NCI-H2227 treated with DMSO at 0.1 percent for 48 hours (cell line): ENCODE results near the gene CCDC183.
"Not testable (repeated sequence)": the region's sequence is repeated elsewhere in the genome, so short reads cannot be mapped to it uniquely, and the experiment has no call there.

Source experiments
- DNase-seq: peaks from one replicate; lab custom pipeline; 2025; lab: John Stamatoyannopoulos, UW

The CCDC183 gene

DNA sequence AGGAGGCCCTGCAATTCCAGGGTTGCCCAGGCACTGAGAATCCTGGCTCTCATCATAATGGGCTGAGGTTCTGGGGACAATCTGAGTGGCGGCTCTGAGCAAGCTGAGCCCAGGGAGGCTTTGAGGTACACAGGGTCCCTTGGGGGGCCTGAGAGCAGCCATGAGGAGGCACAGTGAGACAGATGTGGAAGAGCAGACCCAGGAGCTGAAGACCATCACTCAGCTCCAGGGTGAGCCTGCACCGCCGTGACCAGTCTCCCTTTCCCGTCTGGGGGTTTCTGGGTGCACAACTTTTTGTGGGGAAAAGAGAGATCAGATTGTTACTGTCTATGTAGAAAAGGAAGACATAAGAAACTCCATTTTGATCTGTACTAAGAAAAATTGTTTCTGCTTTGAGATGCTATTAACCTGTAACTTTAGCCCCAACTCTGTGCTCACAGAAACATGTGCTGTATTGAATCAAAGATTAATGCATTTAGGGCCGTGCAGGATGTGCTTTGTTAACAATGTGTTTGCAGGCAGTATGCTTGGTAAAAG is at the start of gene CCDC183:
TSS of gene CCDC183 (plus strand) at position 101 of the 537 bp plus-strand sequence. CDS start at position 161, 60 bp downstream.
- DNase-seq, result no peak

DNA sequence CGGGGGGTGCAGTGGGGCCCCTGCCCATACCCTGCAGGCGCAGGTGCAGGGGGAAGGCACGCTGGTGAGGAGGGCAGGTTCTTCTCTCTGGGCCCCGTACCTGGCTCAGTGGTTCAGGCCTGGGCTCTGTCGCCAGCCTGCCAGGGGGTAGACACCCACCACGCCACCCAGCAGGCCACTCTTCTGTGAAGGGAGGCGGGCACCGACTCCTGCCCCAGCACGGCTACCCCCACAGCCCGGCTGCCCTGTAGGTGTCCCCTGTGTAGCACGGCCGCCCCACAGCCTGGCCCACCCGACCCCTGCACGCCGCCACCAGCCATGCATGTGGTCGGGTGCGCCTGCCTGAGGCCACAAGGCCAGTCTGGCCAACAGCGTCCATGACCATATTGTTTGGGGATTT is 49.5 kb upstream of the CCDC183 start:
- no peak for DNase-seq

DNA sequence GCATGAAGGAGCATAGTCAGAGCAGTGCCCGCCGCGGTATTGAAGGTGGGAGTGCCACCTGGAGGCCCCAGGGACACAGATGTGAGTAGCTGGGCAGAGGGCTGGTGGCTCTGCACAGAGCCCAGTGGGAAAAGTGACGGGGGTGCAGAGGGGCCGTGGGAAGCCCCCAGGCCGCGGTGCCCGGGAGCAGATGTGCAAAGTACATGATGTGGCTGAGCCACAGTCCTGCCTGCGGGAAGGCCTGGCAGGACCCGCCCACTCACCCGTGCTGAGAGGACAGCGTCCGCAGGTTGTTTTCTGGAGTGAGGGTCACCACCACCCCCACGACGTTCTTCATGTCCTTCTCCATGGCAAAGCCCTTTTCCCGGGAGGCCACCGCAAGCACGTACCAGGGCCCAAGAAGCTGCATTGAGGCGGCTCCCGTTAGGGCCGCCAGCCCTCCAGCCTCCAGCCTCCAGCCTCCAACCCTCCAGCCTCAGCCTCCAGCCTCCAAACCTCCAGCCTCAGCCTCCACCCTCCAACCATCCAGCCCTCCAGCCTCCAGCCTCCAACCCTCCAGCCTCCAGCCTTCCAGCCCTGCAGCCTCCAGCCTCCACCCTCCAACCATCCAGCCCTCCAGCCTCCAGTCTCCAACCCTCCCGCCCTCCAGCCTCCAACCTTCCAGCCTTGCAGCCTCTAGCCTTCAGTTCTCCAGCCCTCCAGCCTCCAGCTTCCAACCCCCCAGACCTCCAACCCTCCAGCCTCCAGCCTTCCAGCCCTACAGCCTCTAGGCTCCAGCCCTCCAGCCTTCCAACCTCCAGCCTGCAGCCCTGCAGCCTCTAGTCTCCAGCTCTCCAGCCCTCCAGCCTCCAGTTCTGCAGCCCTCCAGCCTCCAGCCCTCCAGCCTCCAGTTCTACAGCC is 48.7 kb upstream of the CCDC183 start:
- no peak for DNase-seq

DNA sequence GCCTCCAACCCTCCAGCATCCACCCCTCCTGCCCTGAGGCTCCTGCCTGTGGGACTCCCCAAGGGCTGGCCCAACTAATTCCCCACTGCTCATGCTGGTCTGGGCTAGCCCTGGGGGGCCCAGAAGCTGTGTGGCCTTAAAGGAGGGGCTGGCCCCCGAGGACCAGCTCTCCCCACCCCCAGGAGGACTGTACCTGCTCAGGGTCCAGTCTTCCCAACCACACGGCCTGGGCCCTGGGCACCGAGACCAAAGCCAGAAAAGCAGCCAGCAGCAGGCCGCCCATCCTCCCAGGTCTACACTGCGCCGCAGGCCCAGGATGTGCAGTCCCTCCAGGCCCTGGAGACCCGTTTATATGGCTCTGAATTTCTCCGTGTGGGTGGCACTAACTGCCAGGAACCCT is 47.9 kb upstream of the CCDC183 start, which contains the start of gene LCN6:
TSS of gene LCN6 (minus strand) at position 325 of the 400 bp plus-strand sequence. CDS start at position 283, 42 bp downstream.
- DNase-seq, result no peak

DNA sequence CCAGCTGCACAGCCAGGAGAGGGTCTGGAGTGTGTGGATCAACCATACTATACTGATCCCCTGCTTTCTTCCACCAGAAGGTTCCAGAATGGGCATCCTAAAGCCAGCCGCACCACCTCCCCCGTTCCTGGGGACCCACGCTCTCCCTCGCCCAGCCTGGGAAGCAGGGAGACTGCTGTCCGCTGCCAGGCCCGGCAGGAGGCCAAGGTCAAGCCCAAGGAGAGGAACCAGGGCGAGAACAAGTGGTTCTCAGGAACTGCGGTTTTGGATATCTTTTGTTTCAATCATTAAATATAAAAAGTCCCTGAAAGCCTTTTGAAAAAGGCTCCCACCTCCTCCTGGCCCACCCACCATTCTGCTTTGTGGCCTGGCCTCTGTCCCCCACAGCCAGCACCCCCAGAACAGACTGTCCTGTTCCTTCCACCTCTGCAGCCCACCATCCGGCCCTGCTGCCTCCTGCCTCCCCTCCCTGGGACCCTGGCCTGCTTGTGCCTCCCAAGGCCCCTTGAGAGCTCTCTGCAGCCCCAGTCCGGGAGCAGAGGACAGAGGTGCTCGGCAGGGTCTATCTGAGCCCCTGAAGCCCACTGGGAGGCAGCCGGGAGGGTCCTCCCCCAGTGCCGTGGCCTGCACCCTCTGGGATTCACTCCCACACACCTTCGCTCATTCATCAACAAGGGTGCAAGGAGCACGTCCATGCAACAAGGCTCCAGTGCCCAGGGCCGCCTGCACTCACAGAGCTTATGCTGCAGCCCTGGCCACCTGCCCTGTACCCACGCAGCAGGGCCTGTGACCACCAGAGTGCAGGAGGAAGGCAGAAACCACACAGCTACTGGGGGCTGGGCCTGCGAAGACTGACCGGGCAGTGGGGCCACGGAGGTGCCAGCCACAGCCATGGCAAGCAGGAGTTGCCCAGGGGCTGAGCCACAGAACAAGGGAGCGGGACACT is 47.2 kb upstream of the CCDC183 start:
- no peak for DNase-seq

DNA sequence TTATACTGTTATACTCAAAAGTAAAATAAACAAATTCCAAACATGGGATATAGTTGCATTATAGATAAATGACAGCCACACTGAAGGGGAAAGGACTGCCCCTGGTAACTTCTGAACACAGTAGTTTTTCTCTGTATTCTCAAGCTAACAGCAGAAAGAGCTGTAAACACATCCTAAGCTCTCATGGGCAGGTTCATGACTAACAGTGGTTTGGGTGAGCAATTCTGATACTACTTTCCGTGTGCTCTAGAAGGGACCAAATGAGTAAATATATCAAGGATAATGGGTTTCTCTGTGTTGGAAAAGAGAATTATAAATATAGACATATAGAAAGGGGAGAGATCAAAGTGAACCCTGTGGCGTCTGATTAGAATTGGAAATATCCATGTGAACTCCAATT is 45.6 kb upstream of the CCDC183 start:
- DNase-seq, result no peak

DNA sequence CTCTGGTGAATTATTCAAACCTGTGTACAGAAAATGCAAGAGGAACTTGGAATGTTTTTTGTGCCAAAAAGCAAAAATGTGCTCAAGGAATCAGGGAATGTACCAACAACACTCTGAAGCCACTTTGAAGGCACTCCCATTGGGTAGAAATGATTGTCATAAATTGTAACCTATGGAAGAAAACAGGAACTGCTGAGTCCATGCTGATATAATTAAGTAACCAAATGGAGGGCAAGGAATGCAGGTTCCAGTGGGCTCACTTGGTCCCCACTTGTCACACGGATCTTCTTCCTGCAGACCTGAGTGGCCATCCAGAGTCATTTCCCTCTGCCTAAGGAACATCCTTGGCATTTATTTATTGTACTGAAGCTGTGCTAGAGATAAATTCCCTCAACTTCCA is 44.9 kb upstream of the CCDC183 start:
- no peak for DNase-seq

DNA sequence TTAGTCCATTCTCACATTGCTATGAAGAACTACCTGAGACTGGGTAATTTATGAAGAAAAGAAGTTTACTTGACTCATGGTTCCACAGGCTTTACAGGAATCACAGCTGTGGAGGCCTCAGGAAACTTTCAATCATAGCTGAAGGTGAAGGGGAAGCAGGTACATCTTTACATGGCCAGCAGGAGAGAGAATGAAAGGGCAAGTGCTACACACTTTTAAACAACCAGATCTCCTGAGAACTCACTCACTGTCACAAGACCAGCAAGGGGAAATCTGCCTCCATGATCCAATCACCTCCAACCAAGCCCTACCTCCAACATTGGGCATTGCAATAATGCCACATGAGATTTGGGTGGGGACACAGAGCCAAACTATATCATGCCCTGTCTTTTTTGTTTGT is 44.3 kb upstream of the CCDC183 start:
- DNase-seq, result no peak

DNA sequence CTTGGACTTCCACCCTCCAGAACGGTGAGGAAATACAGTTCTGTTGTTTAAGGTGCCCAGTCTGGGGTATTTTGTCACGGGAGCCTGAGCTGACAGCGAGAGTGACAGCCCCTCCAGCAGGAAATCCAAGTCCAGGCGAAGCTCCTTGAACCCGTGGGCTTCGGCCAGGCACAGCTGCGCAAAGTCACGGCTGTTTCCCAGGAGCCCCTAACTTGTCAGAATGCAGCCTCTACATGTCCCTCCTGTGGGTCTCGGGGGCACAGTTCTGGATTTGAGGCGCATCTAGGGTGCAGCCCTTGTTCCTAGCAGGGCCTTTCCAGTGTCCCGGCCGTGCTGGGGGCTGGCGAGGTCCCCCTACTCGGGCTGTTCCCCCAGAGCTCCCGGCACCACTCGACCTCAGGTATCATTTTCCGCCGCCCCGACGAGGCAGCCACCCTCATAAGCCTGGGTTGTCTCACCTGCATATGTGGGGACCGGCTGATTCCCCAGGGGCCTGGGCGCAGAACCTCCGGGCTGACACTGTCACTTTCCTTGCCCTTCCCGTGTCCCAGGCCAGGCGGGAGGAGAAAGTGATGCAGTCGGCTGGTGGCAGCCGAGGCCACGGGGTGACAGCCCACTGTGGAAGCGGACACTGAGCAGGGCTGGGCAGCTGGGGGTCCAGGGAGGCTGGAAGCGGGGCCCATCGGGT is 42.6 kb upstream of the CCDC183 start:
- no peak for DNase-seq

DNA sequence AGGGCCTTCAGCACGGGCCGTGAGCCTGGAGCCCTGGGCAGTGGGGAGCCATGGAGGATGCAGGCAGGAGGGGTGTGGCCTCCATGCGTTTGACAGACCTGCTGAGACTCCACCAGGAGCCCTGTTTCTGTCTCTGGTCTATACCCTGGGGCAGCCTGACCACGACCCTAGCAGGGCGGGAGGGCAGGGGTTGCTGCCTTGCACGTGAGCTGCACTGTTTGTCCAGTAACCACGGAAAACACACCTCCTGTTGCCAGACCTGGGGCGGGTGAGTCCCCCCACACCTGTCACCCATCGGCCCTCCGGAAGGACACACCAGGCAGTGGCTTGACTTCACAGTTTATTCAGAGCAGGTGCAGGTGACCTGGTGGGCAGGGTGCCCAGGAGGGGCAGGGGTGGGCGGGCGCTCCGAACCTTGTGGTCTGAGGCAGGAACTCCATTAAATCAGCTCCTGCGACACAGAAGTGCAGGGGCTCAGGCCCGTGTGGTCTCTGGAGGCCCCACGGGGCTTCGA is 42.0 kb upstream of the CCDC183 start:
- DNase-seq, result no peak

DNA sequence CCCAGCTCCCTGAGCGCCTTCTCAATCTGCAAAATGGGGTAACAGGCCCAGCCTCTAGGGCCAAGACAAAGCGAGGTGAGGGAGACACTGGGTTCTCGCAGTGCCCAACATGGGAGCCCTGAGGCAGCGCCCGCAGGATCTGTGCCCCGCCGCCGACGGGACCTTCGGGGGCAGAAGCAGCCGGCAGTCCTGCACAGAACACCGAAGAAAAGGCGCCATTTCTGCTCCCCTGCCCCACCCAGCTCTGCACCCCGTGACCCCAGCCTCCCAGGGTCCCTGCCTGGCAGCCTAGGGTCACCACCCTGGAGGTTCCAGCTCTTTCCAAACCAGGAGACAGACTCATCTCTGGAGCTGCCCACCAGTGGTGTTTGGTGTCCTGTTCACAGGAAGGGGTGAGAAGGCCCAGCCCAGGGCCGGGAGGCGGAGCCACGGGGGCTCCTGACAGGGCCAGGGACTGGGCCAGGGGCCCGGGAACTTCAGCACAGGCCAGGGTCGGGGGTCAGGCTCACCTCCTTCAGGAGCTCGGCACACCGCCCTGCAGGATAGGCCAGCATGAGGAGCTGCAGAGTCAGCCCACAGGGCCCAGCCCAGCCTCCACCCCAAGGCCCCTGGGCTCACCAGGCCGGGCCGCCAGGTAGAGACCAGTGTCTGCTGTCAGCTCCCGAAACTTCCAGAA is 41.4 kb upstream of the CCDC183 start:
- no peak for DNase-seq

DNA sequence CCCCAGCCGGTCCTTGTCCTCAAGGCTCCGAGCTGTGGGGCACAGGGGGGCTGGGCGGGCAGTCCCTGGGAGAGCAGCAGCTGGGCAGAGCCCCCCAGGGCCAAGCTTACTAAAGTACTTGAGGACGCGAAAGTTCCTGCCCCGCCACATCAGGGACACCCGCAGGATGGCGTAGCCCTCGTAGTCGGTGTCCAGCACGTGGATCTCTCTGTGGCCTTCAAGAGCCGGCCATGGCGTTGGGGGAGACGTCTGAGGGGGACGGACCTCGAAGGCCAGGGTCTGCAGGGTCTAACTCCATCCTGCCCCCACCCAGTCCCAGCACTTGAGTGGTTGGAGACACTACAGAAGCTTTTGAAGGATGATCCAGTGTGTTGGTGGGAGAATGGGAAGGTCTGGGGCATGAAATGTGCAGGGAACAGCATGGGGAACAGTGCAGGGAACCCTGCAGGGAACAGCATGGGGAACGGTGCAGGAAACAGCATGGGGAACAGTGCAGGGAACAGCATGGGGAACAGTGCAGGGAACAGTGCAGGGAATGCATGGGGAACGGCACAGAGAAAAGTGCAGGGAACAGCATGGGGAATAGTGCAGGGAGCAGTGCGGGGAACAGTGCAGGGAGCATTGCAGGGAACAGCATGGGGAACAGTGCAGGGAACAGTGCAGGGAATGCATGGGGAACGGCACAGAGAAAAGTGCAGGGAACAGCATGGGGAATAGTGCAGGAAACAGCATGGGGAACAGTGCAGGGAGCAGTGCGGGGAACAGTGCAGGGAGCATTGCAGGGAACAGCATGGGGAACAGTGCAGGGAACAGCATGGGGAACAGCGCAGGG is 40.6 kb upstream of the CCDC183 start:
- DNase-seq, result not testable (repeated sequence)

DNA sequence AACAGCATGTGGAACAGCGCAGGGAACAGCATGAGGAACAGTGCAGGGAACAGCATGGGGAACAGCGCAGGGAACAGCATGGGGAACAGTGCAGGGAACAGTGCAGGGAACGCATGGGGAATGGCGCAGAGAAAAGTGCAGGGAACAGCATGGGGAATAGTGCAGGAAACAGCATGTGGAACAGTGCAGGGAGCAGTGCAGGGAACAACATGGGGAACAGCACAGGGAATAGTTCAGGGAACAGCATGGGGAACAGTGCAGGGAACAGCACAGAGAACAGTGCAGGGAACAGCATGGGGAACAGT is 40.1 kb upstream of the CCDC183 start:
- no peak for DNase-seq

DNA sequence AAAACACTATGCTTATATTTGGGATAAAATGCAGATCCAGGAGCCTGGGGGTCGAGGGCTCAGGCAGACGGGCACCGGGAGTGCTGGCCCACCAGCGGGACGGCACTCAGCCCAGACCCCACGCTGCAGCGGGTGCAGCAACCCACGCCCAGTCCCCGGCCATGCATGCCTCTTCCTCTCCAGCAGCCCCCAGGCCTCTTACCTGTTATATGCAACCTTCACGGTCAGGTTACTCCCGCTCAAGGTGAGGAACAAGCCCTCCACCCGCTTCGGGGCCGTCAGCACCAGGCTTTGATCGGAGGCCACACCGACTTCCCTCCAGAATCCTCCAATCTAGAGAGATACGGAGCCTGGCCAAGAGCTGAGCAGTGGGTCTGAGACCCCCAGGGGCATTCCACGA is 39.3 kb upstream of the CCDC183 start:
- no peak for DNase-seq

DNA sequence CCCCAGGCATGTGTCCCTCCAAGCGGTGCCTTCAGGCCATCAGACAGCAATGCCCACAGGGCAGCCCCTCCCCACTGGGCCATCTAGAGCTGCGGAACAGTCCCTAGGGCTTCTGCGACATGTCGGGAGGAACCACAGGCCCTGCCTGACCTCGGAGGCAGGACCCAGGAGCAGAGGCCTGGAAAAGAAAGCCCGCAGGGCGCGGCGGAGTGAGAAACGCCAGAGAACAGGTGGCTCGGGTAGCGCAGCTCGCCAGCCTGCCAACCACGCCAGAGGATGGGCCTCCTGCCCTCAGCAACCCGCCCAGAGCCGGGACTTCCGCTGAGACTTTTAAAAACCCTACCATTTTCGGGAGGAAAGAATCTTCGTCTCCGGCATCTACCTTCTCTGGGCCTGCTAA is 38.8 kb upstream of the CCDC183 start:
- no peak for DNase-seq

DNA sequence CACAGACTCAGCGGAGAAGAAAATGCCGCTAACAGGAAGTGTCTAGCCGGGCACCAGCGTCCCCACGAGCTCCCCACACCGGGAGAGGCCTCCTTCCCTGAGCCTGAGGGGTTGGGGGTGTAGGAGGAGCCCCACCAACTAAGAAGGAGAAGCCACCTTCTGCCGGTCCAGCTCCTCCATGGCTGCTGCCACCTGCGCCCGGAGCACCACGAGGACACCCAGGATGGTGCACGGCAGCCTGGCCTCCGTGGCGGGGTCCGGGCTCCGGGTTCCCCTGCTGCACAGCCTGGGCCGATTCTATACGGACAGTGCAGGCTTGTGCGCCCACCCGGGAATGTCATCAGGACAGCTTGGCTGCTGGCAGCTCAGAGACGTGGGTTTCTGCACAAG is 38.4 kb upstream of the CCDC183 start:
- DNase-seq, result no peak

DNA sequence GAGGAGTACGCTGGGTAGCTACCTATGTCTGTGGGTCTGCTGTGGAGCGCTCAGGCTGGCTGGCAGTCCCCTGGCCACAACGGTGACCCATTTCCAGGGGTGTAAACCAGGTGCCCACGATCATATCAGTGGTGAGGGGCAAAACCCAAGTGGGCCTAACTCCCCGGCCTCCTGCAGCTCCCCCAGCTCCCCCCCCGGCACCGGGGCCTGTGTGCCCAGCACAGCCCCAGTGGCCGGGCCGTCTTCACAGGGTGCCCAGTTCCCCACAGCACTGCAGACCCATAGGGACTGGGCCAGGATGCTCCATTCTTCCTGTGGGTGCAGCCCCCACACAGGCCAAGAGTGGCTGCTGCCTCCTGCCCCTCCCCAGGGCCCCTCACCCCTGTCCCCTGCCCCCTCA is 37.1 kb upstream of the CCDC183 start:
- no peak for DNase-seq

DNA sequence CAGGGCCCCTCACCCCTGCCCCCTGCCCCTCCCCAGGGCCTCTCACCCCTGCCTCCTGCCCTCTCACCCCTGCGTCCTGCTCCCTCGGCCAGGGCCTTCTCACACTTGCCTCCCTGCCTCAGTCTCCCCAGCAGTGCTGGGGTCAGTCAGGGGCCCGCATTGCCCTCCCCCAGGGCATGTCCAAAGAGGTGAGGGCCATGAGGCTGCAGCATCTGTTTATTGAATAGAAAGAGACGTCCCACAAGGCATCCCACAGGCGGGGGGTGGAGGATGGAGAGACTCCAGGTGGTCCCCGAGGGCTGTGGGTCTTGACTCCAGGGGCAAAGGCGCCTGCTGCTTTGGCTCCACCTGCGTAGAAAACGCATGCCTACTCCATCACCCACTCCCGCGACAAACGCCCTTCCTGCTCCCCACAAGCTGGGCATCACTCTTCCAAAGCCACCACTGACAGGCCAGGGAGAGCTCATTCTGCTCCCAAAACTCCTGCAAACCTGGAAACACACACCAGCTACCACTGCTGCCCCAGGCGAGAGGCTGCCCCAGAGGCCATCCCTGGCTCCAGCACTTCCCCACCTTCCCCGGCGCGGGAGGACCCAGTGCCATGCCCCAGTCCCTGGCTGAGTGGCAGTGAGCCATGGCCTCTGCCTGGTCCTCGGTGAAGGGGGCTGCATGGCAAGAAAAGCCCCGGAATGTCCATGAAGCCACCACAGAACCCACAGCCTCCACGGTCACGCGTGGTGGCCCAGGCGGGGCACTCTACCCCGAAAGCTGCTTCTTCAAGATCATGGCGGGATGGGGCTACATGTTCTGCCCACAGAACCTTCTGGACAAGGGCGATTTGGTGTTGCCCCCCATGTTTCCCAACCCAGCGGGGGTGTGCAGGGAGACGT is 36.5 kb upstream of the CCDC183 start:
- DNase-seq, result no peak

DNA sequence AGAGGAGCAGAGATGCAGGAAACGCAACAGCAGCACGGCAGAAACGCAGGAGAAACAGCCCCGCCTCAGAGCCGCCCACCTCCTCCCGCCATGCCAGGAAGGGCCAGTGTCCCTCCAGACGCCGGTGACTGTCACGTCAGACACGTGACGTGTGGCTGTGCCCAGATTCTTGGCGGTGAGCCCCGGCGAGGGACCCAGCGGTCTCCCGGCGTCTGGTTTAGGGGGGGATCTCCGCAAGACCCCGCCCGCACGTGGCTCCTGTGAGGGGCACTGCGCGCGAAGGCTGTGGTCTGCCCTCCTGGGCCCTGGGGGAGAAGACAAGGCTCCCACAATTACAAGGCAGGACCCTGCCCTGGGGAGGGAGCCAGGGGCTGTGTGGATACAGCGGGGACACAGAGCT is 35.7 kb upstream of the CCDC183 start:
- no peak for DNase-seq
